ENCODE data around the gene PRKCQ. TPM values are rescaled to one million over a fixed set of nuclear protein-coding genes. Genes with fewer than 3 reads are reported as not detected.

PRKCQ gene
- total RNA-seq, 1 donor from 2014 or later, result 2.3 TPM

GRCh38 chr10:6399231-6399741, 180.8 kb downstream of the PRKCQ start:
- Mint-ChIP-seq H3K9me3 (no peaks in the 10 kb centered on the region), H3K4me1 (peaks cover 19% of the 10 kb centered on the region), H3K27ac (peak overlapping the region; percentile 87), H3K4me3 (no peak overlapping the region), H3K36me3 (no peaks in the 10 kb centered on the region), H3K27me3 (ENCODE audit: low read depth) (peaks cover 15% of the 10 kb centered on the region)
- DNase-seq (ENCODE audit: low spot score in 2 of 2, unreplicated experiment in 2 of 2), result no peak
- TF ChIP-seq CTCF (IDR thresholded peaks at IDR 0.05; ENCODE audit: unreplicated experiment), result no peak

- no peak for DNase-seq (ENCODE audit: low spot score in 2 of 2, unreplicated experiment in 2 of 2)
- Mint-ChIP-seq H3K27me3 (ENCODE audit: low read depth) (peaks cover 9% of the 10 kb centered on the region), H3K4me1 (peaks cover 19% of the 10 kb centered on the region), H3K9me3 (no peaks in the 10 kb centered on the region), H3K36me3 (no peaks in the 10 kb centered on the region), H3K4me3 (no peak overlapping the region), H3K27ac (no peak overlapping the region)
- TF ChIP-seq CTCF (IDR thresholded peaks at IDR 0.05; ENCODE audit: unreplicated experiment), result no peak
Measured at GRCh38 chr10:6398399-6398798, 181.7 kb downstream of the PRKCQ start.

DNA sequence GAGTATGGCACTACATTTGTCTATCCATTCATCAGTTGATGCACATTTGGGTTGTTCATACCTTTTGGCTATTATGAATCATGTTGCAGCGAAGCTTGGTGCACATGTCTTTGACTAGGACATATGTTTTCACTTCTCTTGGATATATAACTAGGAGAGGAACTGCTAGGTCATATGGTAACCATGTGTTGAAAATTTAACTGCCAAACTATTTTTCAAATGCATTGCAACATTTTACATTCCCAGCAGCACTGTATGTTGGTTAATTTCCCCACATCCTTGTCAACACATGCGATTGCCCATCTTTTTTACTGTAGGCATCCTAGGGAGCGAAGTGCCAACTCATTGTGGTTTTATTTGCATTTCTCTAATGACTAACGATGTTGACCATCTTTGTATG, 183.4 kb downstream of the PRKCQ start:
- DNase-seq (ENCODE audit: low spot score in 2 of 2, unreplicated experiment in 2 of 2), result no peak
- peaks cover 2% of the 10 kb centered on the region for H3K9me3 Mint-ChIP-seq
- no peak overlapping the region for H3K4me3 Mint-ChIP-seq
- peaks cover 16% of the 10 kb centered on the region for H3K4me1 Mint-ChIP-seq
- H3K27me3 Mint-ChIP-seq (ENCODE audit: low read depth), result no peaks in the 10 kb centered on the region
- no peak for TF ChIP-seq CTCF (IDR thresholded peaks at IDR 0.05; ENCODE audit: unreplicated experiment)
- no peak overlapping the region for H3K27ac Mint-ChIP-seq
- no peaks in the 10 kb centered on the region for H3K36me3 Mint-ChIP-seq

DNA sequence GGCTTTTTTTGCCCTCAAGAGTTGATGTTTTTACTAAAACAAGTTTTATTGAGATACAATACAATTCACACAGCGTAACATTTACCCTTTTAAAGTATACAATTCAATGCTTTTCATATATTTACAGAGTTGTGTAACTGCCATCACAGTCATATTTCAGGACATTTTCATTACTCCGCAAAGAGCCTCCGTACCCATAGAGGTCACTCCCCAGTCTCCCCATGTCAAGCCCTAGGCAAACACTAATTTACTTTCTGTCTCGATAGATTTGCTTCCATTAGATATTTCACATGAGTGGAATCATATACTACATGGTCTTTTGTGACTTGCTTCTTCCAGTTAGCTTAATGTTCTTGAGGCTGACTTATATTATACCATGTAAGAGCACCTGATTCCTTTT, 183.8 kb downstream of the PRKCQ start:
- H3K36me3 Mint-ChIP-seq, result no peaks in the 10 kb centered on the region
- DNase-seq (ENCODE audit: low spot score in 2 of 2, unreplicated experiment in 2 of 2), result no peak
- no peak overlapping the region for H3K4me3 Mint-ChIP-seq
- H3K27me3 Mint-ChIP-seq (ENCODE audit: low read depth), result no peaks in the 10 kb centered on the region
- no peak for TF ChIP-seq CTCF (IDR thresholded peaks at IDR 0.05; ENCODE audit: unreplicated experiment)
- H3K9me3 Mint-ChIP-seq, result peaks cover 7% of the 10 kb centered on the region
- peaks cover 13% of the 10 kb centered on the region for H3K4me1 Mint-ChIP-seq
- H3K27ac Mint-ChIP-seq, result no peak overlapping the region

- Mint-ChIP-seq H3K4me3 (no peak overlapping the region), H3K4me1 (peaks cover 13% of the 10 kb centered on the region), H3K27ac (no peak overlapping the region), H3K36me3 (peaks cover 3% of the 10 kb centered on the region), H3K27me3 (ENCODE audit: low read depth) (no peaks in the 10 kb centered on the region), H3K9me3 (peaks cover 13% of the 10 kb centered on the region)
- no peak for TF ChIP-seq CTCF (IDR thresholded peaks at IDR 0.05; ENCODE audit: unreplicated experiment)
- no peak for DNase-seq (ENCODE audit: low spot score in 2 of 2, unreplicated experiment in 2 of 2)
Measured at GRCh38 chr10:6395606-6396005, 184.5 kb downstream of the PRKCQ start.

GRCh38 chr10:6394084-6394483, 186.0 kb downstream of the PRKCQ start:
- peaks cover under 1% of the 10 kb centered on the region for H3K4me1 Mint-ChIP-seq
- H3K27me3 Mint-ChIP-seq (ENCODE audit: low read depth), result no peaks in the 10 kb centered on the region
- H3K4me3 Mint-ChIP-seq, result no peak overlapping the region
- peaks cover 26% of the 10 kb centered on the region for H3K9me3 Mint-ChIP-seq
- DNase-seq (ENCODE audit: low spot score in 2 of 2, unreplicated experiment in 2 of 2), result no peak
- no peak overlapping the region for H3K27ac Mint-ChIP-seq
- no peak for TF ChIP-seq CTCF (IDR thresholded peaks at IDR 0.05; ENCODE audit: unreplicated experiment)
- H3K36me3 Mint-ChIP-seq, result peaks cover 6% of the 10 kb centered on the region
